Glomerular visceral epithelial cell (primary cell): ENCODE measurements around the gene TMEM141.

ENCODE experiments used
- DNase-seq: peaks from one replicate; pipeline ENCODE4 v3.0.0-alpha.2; 2016; ENCODE audit errors: extremely low spot score

TMEM141 gene

DNA sequence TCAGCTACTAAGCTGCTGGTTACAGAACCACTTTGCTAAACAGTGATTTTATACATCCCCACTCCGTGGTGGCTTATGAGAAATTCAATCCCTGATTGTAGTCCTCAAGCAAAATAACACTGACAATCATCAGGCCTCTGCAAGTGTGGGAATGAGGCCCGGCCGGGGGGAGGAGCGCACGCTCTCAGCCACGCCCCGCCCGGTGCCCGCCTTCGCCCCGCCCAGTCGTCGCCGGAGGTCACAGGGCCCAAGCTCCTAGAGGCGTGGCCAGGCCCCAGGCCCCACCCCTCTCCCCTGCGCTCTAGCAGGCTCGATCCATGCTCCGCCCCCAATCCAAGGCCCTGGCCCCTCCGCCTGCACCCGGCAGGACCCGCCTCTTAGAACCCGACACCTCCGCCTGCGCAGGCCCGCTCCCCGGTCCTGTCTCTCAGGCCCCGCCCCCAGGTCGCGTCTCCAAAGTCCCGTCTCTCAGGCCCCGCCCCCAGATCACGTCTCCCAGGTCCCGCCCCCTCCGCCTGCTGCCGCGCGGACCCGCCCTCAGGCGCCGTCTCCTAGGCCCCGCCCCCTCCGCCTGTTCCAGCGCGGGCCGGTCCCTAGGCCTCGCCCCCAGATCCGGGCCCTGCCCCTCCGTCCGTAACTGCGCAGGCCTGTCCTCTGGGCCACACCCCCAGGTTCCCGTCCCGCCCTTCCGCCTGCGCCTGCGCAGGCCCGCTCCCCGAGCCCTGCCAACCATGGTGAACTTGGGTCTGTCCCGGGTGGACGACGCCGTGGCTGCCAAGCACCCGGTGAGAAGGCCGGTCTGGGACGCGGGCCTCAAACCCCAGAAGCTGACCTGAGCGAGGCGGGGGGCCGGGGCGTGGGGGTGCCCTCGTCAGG, at the start of gene TMEM141:
Gene TMEM141, plus strand, starts transcription at position 705 of the 876 bp plus-strand sequence. Its CDS starts 27 bp downstream, at position 732.
- DNase-seq, result peak; percentile 100

DNA sequence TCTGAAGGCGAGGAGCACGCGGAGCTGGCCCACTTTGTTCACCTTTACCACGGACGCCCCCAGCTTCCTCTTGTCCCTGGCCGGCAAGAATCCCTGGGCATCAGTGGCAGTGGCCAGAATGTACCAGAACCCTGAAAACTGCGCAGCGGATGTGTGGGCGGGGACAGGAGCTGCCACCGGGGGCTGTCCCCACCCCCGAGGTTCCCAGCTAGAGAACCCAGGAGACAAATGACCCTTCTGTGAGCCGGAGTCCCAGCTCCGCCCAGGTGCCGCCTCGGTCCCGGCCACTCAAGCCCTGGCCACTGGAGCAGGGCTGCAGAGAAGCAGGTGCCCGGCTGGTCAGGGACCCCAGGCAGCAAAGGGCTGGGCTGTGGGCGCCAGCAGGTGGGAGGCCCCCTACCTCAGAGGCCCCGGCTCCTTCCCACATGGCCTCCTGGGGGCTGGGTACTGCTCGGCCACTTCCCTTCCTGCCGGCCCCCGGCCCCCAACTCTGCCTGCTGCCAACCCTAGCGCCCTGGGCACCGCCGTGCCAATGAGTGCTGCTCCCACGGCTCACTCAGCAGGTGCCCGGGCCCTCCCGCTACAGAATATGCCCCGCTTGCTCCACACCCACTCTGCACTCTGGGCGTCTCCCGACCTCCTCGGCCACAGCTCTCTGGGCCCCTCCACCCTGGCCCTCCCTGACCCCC, 49.1 kb upstream of the TMEM141 start:
- DNase-seq, result no peak

GRCh38 chr9:136742591-136743391, 48.4 kb upstream of the TMEM141 start, which contains the start of gene LCN10:
TSS of gene LCN10 (minus strand) at chr9:136742940. CDS start at chr9:136742903, 37 bp downstream.
- no peak for DNase-seq

DNA sequence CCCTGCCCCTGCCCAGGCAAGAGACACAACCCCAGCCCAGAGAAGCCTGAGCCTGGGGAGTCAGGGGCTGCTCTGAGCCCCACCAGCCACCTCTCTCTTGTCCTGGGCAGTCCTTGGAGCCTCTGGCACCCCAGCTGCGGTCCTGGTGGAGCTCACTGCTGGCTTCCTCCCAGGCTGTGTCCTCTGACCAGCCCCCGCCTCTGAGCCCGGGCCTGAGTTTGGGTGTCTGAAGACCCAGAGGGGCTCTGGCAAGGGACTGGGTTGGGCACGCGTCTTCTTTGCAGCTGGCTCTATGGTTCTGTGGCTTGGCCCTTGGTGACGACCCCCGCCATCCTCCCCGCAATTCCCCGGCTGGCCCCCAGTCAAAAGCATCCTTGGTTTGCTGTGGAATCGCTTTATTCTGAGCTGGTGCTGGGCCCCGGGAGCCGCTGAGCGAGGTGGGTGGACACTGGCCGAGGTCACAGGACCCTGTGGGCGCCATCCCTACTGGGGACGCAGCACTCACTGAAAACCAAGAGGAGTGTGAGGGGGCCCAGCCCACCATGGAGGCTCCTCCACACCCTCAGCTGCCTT, 47.4 kb upstream of the TMEM141 start:
- DNase-seq, result no peak

DNA sequence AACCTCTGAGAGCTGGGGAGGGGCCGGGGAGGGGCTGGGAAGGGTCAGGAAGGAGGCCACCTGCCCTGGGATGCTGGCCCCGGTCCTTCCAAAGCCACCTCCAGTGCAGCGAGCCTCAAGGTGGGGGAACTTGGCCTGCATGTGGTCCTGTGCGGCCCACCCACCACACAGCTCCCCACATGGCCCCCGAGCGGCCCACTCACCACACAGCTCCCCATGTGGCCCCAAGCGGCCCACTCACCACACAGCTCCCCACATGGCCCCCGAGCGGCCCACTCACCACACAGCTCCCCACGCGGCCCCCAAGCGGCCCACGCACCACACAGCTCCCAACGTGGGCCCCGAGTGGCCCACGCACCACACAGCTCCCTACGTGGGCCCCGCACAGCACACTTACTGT, 46.4 kb upstream of the TMEM141 start:
- no peak for DNase-seq

DNA sequence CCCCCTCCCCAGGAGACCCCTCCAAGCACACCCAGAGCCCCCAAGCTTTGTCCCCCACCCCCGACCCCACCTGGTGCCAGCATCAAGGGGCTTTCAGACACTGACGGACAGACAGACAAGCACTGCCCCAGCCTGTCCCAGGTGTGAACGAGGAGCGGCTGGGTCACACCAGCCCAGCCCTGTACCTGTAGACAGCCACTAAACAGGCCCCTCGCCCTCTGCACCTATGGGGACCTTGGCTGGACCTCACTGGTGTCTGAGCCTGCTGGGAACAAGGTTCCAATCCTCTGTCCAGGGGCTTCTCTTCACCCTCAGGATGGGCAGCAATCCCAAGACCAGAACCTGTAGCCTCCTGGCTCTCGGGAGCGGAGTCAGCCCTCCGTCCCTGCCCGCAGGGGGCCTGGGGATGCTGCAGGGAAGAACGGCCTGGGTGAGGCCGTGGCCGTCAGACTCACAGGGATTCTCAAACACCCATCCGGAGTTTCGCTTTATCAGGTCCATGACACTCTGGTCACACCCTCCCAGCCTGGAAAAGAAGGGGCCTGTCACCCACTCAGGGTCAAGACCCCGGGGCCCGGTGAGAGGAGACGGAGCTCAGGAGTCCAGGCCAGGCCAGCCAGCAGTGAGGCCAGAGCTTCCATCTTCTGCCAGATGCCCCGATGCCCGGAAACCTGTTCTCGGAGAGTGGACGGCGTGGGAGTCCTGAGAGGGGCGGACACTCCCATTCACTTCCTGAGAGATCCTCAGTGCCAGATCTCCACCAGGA, 45.6 kb upstream of the TMEM141 start:
- no peak for DNase-seq

DNA sequence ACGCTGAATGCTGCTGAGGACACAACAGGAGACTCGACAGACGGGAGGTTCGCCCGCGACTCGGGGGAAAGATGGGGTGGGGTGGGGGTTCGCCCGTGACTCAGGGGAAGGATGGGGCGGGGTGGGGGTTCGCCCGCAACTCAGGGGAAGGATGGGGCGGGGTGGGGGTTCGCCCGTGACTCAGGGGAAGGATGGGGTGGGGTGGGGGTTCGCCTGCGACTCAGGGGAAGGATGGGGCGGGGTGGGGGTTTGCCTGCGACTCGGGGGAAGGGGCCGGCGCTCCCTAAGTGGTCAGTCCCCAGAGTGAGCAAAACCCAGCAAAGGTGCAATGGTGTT, 45.0 kb upstream of the TMEM141 start:
- no peak for DNase-seq

- DNase-seq, result no peak
Measured at GRCh38 chr9:136746621-136747020, 44.5 kb upstream of the TMEM141 start.

GRCh38 chr9:136747161-136748060, 43.7 kb upstream of the TMEM141 start:
- DNase-seq, result no peak

- no peak for DNase-seq
Measured at GRCh38 chr9:136748201-136748600, 42.9 kb upstream of the TMEM141 start, which contains the start of gene LCN6. TSS of gene LCN6 (minus strand) at chr9:136748525. CDS start at chr9:136748483, 42 bp downstream.

GRCh38 chr9:136748666-136749611, 42.2 kb upstream of the TMEM141 start:
- no peak for DNase-seq

DNA sequence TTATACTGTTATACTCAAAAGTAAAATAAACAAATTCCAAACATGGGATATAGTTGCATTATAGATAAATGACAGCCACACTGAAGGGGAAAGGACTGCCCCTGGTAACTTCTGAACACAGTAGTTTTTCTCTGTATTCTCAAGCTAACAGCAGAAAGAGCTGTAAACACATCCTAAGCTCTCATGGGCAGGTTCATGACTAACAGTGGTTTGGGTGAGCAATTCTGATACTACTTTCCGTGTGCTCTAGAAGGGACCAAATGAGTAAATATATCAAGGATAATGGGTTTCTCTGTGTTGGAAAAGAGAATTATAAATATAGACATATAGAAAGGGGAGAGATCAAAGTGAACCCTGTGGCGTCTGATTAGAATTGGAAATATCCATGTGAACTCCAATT, 40.6 kb upstream of the TMEM141 start:
- no peak for DNase-seq

DNA sequence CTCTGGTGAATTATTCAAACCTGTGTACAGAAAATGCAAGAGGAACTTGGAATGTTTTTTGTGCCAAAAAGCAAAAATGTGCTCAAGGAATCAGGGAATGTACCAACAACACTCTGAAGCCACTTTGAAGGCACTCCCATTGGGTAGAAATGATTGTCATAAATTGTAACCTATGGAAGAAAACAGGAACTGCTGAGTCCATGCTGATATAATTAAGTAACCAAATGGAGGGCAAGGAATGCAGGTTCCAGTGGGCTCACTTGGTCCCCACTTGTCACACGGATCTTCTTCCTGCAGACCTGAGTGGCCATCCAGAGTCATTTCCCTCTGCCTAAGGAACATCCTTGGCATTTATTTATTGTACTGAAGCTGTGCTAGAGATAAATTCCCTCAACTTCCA, 39.9 kb upstream of the TMEM141 start:
- DNase-seq, result no peak

- DNase-seq, result no peak
Measured at GRCh38 chr9:136751814-136752213, 39.3 kb upstream of the TMEM141 start.

DNA sequence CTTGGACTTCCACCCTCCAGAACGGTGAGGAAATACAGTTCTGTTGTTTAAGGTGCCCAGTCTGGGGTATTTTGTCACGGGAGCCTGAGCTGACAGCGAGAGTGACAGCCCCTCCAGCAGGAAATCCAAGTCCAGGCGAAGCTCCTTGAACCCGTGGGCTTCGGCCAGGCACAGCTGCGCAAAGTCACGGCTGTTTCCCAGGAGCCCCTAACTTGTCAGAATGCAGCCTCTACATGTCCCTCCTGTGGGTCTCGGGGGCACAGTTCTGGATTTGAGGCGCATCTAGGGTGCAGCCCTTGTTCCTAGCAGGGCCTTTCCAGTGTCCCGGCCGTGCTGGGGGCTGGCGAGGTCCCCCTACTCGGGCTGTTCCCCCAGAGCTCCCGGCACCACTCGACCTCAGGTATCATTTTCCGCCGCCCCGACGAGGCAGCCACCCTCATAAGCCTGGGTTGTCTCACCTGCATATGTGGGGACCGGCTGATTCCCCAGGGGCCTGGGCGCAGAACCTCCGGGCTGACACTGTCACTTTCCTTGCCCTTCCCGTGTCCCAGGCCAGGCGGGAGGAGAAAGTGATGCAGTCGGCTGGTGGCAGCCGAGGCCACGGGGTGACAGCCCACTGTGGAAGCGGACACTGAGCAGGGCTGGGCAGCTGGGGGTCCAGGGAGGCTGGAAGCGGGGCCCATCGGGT, 37.6 kb upstream of the TMEM141 start:
- DNase-seq, result no peak

DNA sequence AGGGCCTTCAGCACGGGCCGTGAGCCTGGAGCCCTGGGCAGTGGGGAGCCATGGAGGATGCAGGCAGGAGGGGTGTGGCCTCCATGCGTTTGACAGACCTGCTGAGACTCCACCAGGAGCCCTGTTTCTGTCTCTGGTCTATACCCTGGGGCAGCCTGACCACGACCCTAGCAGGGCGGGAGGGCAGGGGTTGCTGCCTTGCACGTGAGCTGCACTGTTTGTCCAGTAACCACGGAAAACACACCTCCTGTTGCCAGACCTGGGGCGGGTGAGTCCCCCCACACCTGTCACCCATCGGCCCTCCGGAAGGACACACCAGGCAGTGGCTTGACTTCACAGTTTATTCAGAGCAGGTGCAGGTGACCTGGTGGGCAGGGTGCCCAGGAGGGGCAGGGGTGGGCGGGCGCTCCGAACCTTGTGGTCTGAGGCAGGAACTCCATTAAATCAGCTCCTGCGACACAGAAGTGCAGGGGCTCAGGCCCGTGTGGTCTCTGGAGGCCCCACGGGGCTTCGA, 37.0 kb upstream of the TMEM141 start:
- no peak for DNase-seq

GRCh38 chr9:136754626-136755301, 36.4 kb upstream of the TMEM141 start:
- DNase-seq, result no peak
